Measurements from ENCODE around the gene IRAG1.

DNA sequence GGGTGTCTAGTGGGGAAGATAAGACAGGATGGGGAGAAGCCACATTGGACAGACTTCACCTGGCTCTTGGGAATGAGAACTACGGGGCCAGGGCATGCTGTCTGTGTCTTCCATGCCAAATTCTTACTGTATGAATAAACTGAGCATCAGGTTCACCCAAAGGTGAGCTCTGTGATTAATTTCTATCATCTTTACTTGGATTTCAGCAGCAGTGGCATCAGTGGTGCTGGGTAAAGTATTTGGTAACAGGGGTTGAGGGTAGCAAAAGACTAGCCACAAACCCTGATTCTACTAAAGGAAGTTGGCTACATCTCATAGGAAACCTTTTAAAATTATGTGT lies 38.8 kb downstream of the IRAG1 start:
- TF ChIP-seq, protein P1, sequence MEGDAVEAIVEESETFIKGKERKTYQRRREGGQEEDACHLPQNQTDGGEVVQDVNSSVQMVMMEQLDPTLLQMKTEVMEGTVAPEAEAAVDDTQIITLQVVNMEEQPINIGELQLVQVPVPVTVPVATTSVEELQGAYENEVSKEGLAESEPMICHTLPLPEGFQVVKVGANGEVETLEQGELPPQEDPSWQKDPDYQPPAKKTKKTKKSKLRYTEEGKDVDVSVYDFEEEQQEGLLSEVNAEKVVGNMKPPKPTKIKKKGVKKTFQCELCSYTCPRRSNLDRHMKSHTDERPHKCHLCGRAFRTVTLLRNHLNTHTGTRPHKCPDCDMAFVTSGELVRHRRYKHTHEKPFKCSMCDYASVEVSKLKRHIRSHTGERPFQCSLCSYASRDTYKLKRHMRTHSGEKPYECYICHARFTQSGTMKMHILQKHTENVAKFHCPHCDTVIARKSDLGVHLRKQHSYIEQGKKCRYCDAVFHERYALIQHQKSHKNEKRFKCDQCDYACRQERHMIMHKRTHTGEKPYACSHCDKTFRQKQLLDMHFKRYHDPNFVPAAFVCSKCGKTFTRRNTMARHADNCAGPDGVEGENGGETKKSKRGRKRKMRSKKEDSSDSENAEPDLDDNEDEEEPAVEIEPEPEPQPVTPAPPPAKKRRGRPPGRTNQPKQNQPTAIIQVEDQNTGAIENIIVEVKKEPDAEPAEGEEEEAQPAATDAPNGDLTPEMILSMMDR (IDR thresholded peaks at IDR 0.05) = no peak
- no peak for TF ChIP-seq POLR2A (IDR thresholded peaks at IDR 0.05)
